Erythroblast (primary cell): ENCODE measurements around the gene VPS33B.

ENCODE experiments used
- GATA1 ChIP-seq: IDR thresholded peaks from 2 replicates; pipeline ENCODE4 v1.6.1; 2011; ENCODE audit warnings: low read depth, mild to moderate bottlenecking, control low read depth, low read length, moderate library complexity
- POLR2A ChIP-seq: IDR thresholded peaks from 2 replicates; pipeline ENCODE4 v1.6.1; 2011; ENCODE audit warnings: mild to moderate bottlenecking, low read length

GRCh38 chr15:90968434-90968833 is 54.0 kb downstream of the VPS33B start:
- TF ChIP-seq POLR2A: no peak
- no peak for TF ChIP-seq GATA1
